Aorta (tissue), 5 donors: ENCODE results near the gene TMTC2. TPM values are rescaled to one million over a fixed set of nuclear protein-coding genes. Genes with fewer than 3 reads are reported as not detected.
"Not testable (repeated sequence)": the region's sequence is repeated elsewhere in the genome, so short reads cannot be mapped to it uniquely, and the experiment has no call there.

ENCODE experiments used
- ATAC-seq: fragments of 200-7000 bp; cut with Tn5 transposase; one replicate; pipeline ENCODE4 v1.9.1; 2022; ENCODE audit warnings: moderate library complexity; ENCODE audit not compliant: low FRiP score
- DNase-seq, 2 donors: peaks; one replicate each; pipeline ENCODE4 v3.0.0-alpha.2; 2020
- H3K27ac ChIP-seq, 2 donors: one replicate each; pipeline ENCODE4 v1.5.1; 2013; ENCODE audit warnings: low read length in 2 of 2, mild to moderate bottlenecking in 2 of 2, moderate library complexity in 2 of 2, control low read depth in 1 of 2, inconsistent platforms in 1 of 2, low read depth in 1 of 2
- H3K27me3 ChIP-seq, 2 donors: one replicate each; pipeline ENCODE4 v1.6.1; 2013; ENCODE audit warnings: control low read depth in 1 of 2, low read length in 1 of 2, mild to moderate bottlenecking in 1 of 2, moderate library complexity in 1 of 2; ENCODE audit not compliant: insufficient read depth in 2 of 2, control insufficient read depth in 1 of 2
- H3K36me3 ChIP-seq, 2 donors: one replicate each; pipeline ENCODE4 v1.6.1; 2013; ENCODE audit warnings: control low read depth in 1 of 2, low read length in 1 of 2, mild to moderate bottlenecking in 1 of 2; ENCODE audit not compliant: insufficient read depth in 2 of 2, control insufficient read depth in 1 of 2
- H3K4me1 ChIP-seq, 2 donors: one replicate each; pipeline ENCODE4 v1.6.1; 2013; ENCODE audit warnings: low read length in 2 of 2, control low read depth in 1 of 2, mild to moderate bottlenecking in 1 of 2, moderate library complexity in 1 of 2; ENCODE audit not compliant: insufficient read depth in 2 of 2, control insufficient read depth in 1 of 2
- H3K4me3 ChIP-seq, 2 donors: one replicate each; pipeline ENCODE4 v1.5.1; 2013; ENCODE audit warnings: low read length in 2 of 2, control low read depth in 1 of 2, mild to moderate bottlenecking in 1 of 2
- H3K9me3 ChIP-seq: one replicate; pipeline ENCODE4 v1.6.1; 2013; ENCODE audit warnings: mild to moderate bottlenecking, low read length; ENCODE audit not compliant: control insufficient read depth
- WGBS, 2 donors: extraction: QIAGEN DNeasy Blood & Tissue Kit; methylation state at CpG; one replicate each; pipeline ENCODE4 v1.1.7; 2013; 5-methylcytosine and 5-hydroxymethylcytosine counted together
- intact Hi-C, 2 donors: fragments of 100-400 bp; cut with DNase I; formaldehyde crosslinking; loops; one replicate each; pipeline versions ENCODE4 v1.14.2 to v1.15.0; 2022
- polyA plus RNA-seq, 2 donors: library from polyadenylated mRNA; stranded (reverse); fragments of 200-250 nt; gene quantifications; one replicate each; pipeline ENCODE4 v1.2.3, GENCODE V29; 2013
- total RNA-seq, 2 donors: library from RNA; stranded (reverse); fragmentation: NEBNext Ultra II Directional; extraction: Animal tissue kit (Norgen Biotek cat#: 25700); gene quantifications; one replicate each; pipeline ENCODE4 v1.2.1, GENCODE V29; 2021
- donor health status: healthy with polysubstance abuse.
- donor health status: Bipolar disorder and iron deficiency.
- donor health status: DM: no; HTN: no; CAD: no.
- donor health status: DM: no; HTN: no; CAD: no.
- donor health status: DM: yes; HTN: yes; CAD: no.

TMTC2 gene
- total and polyA plus RNA-seq, 4 donors = 0.50 to 10.9 (median 3.7) TPM

DNA sequence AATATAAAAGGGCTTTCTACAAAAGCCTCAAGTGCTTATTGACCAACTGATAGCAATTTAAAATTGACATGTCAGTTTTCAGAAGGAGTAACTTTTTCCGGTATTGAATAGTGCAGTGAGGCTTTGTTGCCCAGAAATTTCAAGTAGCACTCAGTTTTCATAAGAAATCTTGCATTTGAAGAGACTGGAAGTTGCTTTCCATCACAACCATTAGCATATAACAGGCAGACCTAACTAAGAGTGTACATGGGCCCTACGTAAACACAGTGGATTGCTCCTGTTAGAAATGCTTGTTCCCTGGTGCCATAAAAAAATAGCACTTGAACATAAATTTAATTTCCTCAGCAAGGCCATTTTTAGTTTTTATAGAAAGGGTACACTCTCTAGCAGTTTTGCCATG lies 117.9 kb downstream of the TMTC2 start:
- H3K4me3 ChIP-seq = no peak overlapping the region
- ATAC-seq (no peak), DNase-seq (no peak)
- H3K27ac ChIP-seq = no peak overlapping the region
- peaks cover 0 to 1% of the 10 kb centered on the region in 2 donors for H3K27me3 ChIP-seq
- H3K4me1 ChIP-seq = no peaks in the 10 kb centered on the region
- intact Hi-C loops = no loop called here
- no peaks in the 10 kb centered on the region for H3K36me3 ChIP-seq
- no peaks in the 10 kb centered on the region for H3K9me3 ChIP-seq
- 87 to 97% methylated on average over 2 of the region's 2 CpGs for WGBS, 2 donors

DNA sequence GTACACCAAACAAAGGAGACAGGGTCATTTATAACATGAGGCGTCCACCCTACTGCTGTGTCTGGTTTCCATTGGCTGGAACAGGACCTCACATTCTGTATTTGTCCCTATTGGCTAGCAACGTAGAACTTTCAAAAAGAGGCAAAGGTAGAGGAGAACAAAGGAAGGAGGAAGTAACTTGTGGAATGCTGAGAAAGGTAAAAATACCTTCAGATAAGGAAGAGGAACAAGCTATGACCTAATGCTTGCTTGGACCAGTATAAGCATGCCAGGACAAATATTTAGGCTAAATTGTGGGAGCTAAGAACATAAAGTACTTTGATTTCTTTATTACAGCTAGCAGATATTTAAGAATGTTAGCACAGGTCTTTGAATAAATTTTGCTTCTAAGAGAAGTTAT lies 118.3 kb downstream of the TMTC2 start:
- ATAC-seq, intact Hi-C loops, H3K9me3 ChIP-seq, H3K4me1 ChIP-seq, H3K36me3 ChIP-seq, H3K27me3 ChIP-seq, H3K4me3 ChIP-seq, H3K27ac ChIP-seq, DNase-seq: not testable (repeated sequence)
- 43 to 50% methylated on average over 2 of the region's 2 CpGs for WGBS, 2 donors

DNA sequence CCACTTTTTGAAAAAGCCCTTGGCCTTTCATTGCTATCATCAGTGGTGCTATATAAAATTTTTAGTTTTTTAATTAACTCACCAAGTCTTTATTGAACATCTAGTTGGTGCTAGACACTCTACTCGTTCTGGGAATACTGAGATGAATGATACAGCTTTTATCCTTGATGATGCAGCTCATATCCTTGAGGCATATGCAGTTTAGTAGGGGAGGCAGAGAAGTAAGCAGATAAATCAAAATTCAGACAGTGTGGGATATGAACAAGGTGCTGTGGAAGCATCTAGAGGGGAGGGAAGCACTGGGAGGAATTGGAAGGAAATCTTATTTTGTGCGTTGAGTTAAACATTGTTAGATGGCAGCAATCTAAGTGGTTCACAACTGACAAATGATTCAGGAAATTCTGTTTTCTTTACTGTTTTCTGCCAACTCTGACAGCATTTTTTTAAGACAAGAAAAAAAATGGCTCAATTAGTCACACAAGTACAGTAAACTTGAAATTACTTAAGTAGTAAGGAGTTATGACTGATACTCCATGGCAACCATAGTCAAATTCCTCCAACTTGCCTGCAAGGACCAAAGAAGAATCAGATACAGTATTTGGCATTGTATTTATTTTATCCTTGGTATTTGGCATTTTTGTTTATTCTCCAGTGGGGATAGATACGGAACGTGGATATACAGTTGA lies 119.2 kb downstream of the TMTC2 start:
- peaks cover 0 to 1% of the 10 kb centered on the region in 2 donors for H3K27me3 ChIP-seq
- no peaks in the 10 kb centered on the region for H3K4me1 ChIP-seq
- 80 to 89% methylated on average over 4 of the region's 4 CpGs for WGBS, 2 donors
- no peak overlapping the region for H3K4me3 ChIP-seq
- intact Hi-C loops = no loop called here
- no peak overlapping the region for H3K27ac ChIP-seq
- H3K36me3 ChIP-seq = no peaks in the 10 kb centered on the region
- ATAC-seq = no peak
- no peaks in the 10 kb centered on the region for H3K9me3 ChIP-seq
- no peak for DNase-seq

DNA sequence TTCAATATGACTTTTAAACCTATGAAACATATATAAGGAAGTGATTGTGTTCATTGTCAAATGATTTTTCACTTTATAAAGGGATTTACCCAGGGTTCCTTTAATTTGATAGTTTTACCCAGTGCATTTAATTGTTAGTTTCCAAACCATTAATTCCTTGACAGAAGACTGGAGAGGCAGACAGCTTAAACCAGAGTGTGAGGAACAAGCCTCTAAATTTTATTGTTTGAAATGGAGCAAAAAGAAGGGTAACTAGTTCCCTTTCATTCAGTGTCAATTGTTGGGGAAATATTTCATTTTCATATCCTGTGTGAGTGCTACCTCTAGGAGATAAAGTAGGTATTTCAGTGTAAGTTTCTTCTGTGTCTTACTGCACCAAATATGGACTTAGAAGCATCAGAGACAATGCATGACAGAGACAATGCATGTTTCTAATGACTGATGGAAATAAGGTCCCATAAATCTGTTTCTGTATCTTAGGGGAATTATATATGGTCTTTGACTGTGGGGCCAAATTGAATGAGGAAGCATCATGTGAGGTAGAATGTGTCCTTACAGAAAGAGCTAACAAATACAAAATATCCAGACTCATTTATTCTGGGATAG lies 120.5 kb downstream of the TMTC2 start:
- no peak overlapping the region for H3K27ac ChIP-seq
- no peak for DNase-seq
- H3K36me3 ChIP-seq = no peaks in the 10 kb centered on the region
- no peak overlapping the region for H3K4me3 ChIP-seq
- H3K9me3 ChIP-seq = no peaks in the 10 kb centered on the region
- H3K27me3 ChIP-seq = peaks cover 0 to 1% of the 10 kb centered on the region in 2 donors
- H3K4me1 ChIP-seq = no peaks in the 10 kb centered on the region
- intact Hi-C loops = no loop called here
- ATAC-seq = no peak

DNA sequence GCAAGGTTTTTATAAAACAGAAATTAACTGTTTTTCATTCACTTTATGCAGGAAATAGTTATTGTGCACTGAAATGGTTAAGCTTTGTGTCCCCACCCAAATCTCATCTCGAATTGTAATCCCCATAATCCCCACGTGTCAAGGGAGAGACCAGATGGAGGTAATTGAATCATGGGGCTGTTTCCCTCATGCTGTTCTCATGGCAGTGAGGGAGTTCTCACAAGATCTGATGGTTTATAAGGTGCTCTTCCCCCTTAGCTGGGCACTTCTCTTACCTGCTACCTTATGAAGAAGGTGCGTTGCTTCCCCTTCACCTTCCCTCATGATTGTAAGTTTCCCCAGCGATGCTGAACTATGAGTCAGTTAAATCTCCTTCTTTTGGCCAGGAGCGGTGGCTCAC lies 123.9 kb downstream of the TMTC2 start:
- intact Hi-C loops = no loop called here
- 91% methylated on average over 5 of the region's 5 CpGs for WGBS, 2 donors

DNA sequence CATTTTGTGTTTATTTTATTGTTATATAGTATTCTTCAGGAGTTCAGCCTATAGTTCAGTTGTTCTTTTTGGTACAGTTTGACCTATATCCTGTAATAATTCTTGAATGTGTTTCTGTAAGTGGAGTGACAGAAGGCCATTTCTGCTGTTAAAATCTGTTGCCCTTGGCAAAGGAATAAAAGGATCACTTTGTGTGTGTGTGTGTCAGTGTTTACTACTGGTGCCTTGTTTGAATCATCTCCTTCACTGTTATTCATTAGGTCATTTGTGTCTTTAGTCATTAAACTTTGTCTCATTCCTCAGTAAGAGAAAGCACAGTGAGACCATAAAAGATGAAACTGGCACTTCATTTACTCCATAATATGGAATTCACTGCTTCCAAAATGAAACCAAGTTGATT lies 130.7 kb downstream of the TMTC2 start:
- Histone ChIP-seq H3K9me3 (no peaks in the 10 kb centered on the region), H3K36me3 (no peaks in the 10 kb centered on the region), H3K4me3 (no peak overlapping the region), H3K4me1 (no peaks in the 10 kb centered on the region), H3K27ac (no peak overlapping the region), H3K27me3 (no peaks in the 10 kb centered on the region)
- ATAC-seq (no peak), DNase-seq (no peak)
- intact Hi-C loops = no loop called here

More for the DNA sequence above, 123.9 kb downstream of the TMTC2 start:
- Histone ChIP-seq H3K4me3 (no peak overlapping the region), H3K4me1 (no peaks in the 10 kb centered on the region), H3K36me3 (no peaks in the 10 kb centered on the region), H3K27ac (no peak overlapping the region), H3K9me3 (no peaks in the 10 kb centered on the region), H3K27me3 (no peaks in the 10 kb centered on the region)
- no peak for DNase-seq
- ATAC-seq = no peak

DNA sequence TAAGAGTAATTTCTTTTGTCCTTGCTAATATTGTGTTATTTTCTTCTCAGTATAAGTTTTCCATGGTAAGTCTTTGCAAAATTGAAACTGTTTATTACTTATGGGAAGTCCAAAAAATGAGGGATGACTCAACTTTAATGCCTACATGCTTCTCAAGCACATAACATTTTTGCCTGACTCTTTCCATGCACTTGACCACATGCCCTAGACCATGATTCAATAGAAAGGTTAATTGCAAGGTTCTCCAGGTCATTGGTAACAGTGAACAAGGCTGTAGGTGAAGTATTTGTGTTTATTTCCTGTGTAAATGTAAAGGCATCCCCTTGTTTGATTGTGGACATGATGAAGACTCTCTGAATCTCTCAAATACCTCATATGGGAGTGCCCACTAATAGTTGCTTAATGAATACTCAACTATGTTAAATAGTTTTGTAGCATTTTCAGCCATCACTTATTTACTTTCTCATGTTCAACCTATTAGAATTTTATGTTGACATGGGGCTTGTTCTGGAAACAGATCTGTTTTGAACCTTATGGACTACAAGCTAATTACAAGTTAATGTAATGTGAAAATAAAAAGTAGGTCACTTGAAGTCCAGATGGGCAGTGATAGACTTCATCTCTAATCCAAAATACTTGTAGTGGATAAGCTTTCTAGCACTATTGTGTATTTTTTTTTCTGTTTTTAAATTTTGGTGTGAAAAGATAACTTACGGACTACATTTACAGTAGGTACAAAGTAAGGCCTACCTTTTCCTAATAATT lies 131.7 kb downstream of the TMTC2 start:
- Histone ChIP-seq H3K4me1 (no peaks in the 10 kb centered on the region), H3K27ac (no peak overlapping the region), H3K4me3 (no peak overlapping the region), H3K27me3 (no peaks in the 10 kb centered on the region), H3K36me3 (no peaks in the 10 kb centered on the region), H3K9me3 (no peaks in the 10 kb centered on the region)
- DNase-seq = no peak
- no peak for ATAC-seq
- intact Hi-C loops = no loop called here
- WGBS, 2 donors = 94 to 100% methylated on average over 1 of the region's 1 CpG

DNA sequence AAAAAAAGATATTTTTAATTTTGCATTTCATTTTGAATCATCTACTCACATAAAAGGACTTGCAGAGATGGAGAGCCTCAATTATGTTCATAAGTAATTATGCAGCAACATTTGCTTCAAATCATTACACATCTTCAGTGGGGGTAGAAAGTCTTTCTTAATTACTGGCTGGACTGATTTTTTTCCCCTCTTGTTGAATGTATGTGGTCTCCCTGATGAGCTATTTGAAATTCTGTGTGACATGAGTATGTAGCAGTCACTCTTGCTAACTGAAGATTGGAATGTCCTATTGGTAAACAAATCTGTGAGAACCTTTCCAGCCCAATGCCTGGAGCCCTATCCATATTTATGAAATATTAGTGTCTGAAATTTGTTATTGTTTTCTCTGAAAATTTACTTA lies 139.8 kb downstream of the TMTC2 start:
- Histone ChIP-seq H3K4me1 (no peaks in the 10 kb centered on the region), H3K36me3 (no peaks in the 10 kb centered on the region), H3K27me3 (no peaks in the 10 kb centered on the region), H3K9me3 (no peaks in the 10 kb centered on the region), H3K4me3 (no peak overlapping the region), H3K27ac (no peak overlapping the region)
- intact Hi-C loops = no loop called here
- DNase-seq = no peak
- ATAC-seq = no peak

DNA sequence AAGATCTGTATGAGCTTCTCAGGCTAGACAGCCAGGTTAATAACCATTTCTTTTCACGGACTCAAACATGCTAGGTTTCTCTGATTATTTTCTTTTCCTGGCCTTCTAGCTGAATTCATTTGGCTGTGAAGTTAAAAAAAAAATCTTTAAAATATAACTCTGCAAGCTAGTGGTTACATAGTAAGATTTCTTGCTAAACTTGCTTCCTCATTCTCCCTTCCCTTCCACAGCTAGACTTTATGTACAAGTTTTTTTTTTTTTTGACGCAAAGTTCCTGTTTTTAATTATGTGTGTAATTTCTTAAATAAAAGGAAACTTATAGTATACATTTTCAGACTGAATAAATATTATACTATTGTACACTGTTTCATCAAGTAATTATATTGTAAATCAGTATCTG lies 145.4 kb downstream of the TMTC2 start:
- no peaks in the 10 kb centered on the region for H3K9me3 ChIP-seq
- ATAC-seq = no peak
- 64 to 75% methylated on average over 2 of the region's 2 CpGs for WGBS, 2 donors
- no peak overlapping the region for H3K4me3 ChIP-seq
- no peaks in the 10 kb centered on the region for H3K36me3 ChIP-seq
- intact Hi-C loops = no loop called here
- no peak overlapping the region for H3K27ac ChIP-seq
- DNase-seq = no peak
- no peaks in the 10 kb centered on the region for H3K27me3 ChIP-seq
- no peaks in the 10 kb centered on the region for H3K4me1 ChIP-seq
